K562 (cell line): ENCODE results near the gene HOXB5. TPM values are rescaled to one million over a fixed set of nuclear protein-coding genes. Genes with fewer than 3 reads are reported as not detected.
A peak's percentile ranks its signal among the peaks of the same experiment; 100 is the strongest.

ENCODE experiments used
- BHLHE40 ChIP-seq: IDR thresholded peaks from 2 replicates; pipeline ENCODE4 v1.6.1; 2011; ENCODE audit warnings: low read length, improper control_type of control experiment
- MYC ChIP-seq, 2 experiments: fragments of 250-450 bp in 1 of 2; sonication (Bioruptor Pico) in 1 of 2; IDR thresholded peaks; 2 replicates each; pipeline versions ENCODE4 v1.5.1 to v1.6.1; 2012 to 2021; ENCODE audit warnings: low read depth in 2 of 2, borderline replicate concordance in 1 of 2, improper control_type of control experiment in 1 of 2, low read length in 1 of 2, mild to moderate bottlenecking in 1 of 2, moderate library complexity in 1 of 2
- NFIC ChIP-seq: fragments of 450-650 bp; IDR thresholded peaks from 2 replicates; pipeline ENCODE4 v1.6.1; 2017; ENCODE audit warnings: mild to moderate bottlenecking, inconsistent platforms
- RBM25 ChIP-seq: fragments of 200-400 bp; formaldehyde crosslinking; IDR thresholded peaks from 2 replicates; pipeline ENCODE4 v1.6.1; 2018; ENCODE audit warnings: low read length, low read depth, moderate library complexity; ENCODE audit not compliant: severe bottlenecking
- RERE ChIP-seq: sonication (generic); formaldehyde crosslinking; IDR thresholded peaks from 2 replicates; pipeline ENCODE4 v1.8.0; 2023; ENCODE audit warnings: missing genetic modification reagents, mild to moderate bottlenecking, borderline replicate concordance
- SMARCC2 ChIP-seq: fragments of 450-650 bp; IDR thresholded peaks from 2 replicates; pipeline ENCODE4 v1.6.1; 2017; ENCODE audit warnings: antibody characterized with exemption, moderate library complexity, mild to moderate bottlenecking, low read depth
- TAF15 ChIP-seq: fragments of 200-400 bp; formaldehyde crosslinking; IDR thresholded peaks from 2 replicates; pipeline ENCODE4 v1.6.1; 2017; ENCODE audit warnings: mild to moderate bottlenecking, low read depth, low read length, moderate library complexity
- TCF15 ChIP-seq: fragments of 250-450 bp; sonication (Bioruptor Pico); IDR thresholded peaks from 2 replicates; pipeline ENCODE4 v1.8.0; 2022; ENCODE audit warnings: moderate library complexity, mild to moderate bottlenecking, inconsistent platforms
- TEAD1 ChIP-seq, 2 experiments: fragments of 450-650 bp in 1 of 2; sonication (generic) in 1 of 2; formaldehyde crosslinking; IDR thresholded peaks; 2 replicates each; pipeline versions ENCODE4 v1.4.0 to v1.8.0; 2020 to 2022; ENCODE audit warnings: mild to moderate bottlenecking in 2 of 2, missing genetic modification reagents in 1 of 2
- ZNF408 ChIP-seq: fragments of 250-450 bp; sonication (Bioruptor Pico); IDR thresholded peaks from 2 replicates; pipeline ENCODE4 v1.4.0; 2020; ENCODE audit warnings: low read depth, mild to moderate bottlenecking, moderate library complexity
- polyA plus RNA-seq, 8 experiments: library from polyadenylated mRNA; depleted of rRNA in 4 of 8; stranded (reverse) in 5 of 8; unstranded in 3 of 8; fragments of >200 nt; fragmentation: Nextera tagmentation in 2 of 8; fragmentation: Illumina TruSeq in 1 of 8; extraction: Ambion mirVana in 2 of 8; extraction: Trizol in 1 of 8; gene quantifications; 2 replicates each; pipeline versions ENCODE4 v1.2.1 to v1.2.3, GENCODE V29; 2011 to 2014; ENCODE audit warnings: inconsistent platforms in 1 of 8, missing spikeins in 1 of 8
- total RNA-seq, 7 experiments: library from RNA; depleted of rRNA in 6 of 7; stranded (reverse); fragments of >200 nt in 6 of 7; fragmentation: Illumina TruSeq in 2 of 7; extraction: Trizol in 2 of 7; gene quantifications; 2 replicates each; pipeline versions ENCODE4 v1.2.1 to v1.2.3, GENCODE V29; 2011 to 2021; ENCODE audit warnings: low replicate concordance in 1 of 7
- TF ChIP-seq, protein P1 (sequence below): fragments of 150-350 bp; conservative IDR thresholded peaks from 2 replicates; pipeline ENCODE4 v1.6.1; 2014; ENCODE audit warnings: low read length
- TF ChIP-seq, protein P2 (sequence below), 3 experiments: IDR thresholded peaks in 2 of 3; conservative IDR thresholded peaks in 1 of 3; 2 replicates each; pipeline ENCODE4 v1.5.1; 2011 to 2012; ENCODE audit warnings: low read length in 3 of 3, mild to moderate bottlenecking in 3 of 3, control low read depth in 2 of 3, improper control_type of control experiment in 1 of 3, inconsistent platforms in 1 of 3, low read depth in 1 of 3, mixed read lengths in 1 of 3, moderate library complexity in 1 of 3; ENCODE audit not compliant: insufficient read depth in 2 of 3

The HOXB5 gene
- total and polyA plus RNA-seq, 9 of the 15 experiments (the other 6 are each of a cell fraction or from before 2014, with no cell fraction given) = 0.24 to 2.7 (median 0.65) TPM

GRCh38 chr17:48636177-48637018, 42.8 kb upstream of the HOXB5 start (continued):
- TF ChIP-seq MYC (IDR thresholded peaks at IDR 0.05; ENCODE audit: low read depth, low read length) (0 out of 2 replicates have a peak, but pooled peaks have one; percentile 53), MYC (CRISPR knock-in tag; IDR thresholded peaks at IDR 0.05; ENCODE audit: borderline replicate concordance, low read depth) (no peak), SMARCC2 (peak; percentile 82), RBM25 (no peak), RERE (CRISPR knock-in tag) (no peak), TCF15 (no peak), ZNF408 (no peak), TEAD1 (CRISPR knock-in tag; IDR thresholded peaks at IDR 0.05) (no peak), TAF15 (no peak), BHLHE40 (peak; percentile 56), NFIC (no peak)
- TF ChIP-seq, protein P1, sequence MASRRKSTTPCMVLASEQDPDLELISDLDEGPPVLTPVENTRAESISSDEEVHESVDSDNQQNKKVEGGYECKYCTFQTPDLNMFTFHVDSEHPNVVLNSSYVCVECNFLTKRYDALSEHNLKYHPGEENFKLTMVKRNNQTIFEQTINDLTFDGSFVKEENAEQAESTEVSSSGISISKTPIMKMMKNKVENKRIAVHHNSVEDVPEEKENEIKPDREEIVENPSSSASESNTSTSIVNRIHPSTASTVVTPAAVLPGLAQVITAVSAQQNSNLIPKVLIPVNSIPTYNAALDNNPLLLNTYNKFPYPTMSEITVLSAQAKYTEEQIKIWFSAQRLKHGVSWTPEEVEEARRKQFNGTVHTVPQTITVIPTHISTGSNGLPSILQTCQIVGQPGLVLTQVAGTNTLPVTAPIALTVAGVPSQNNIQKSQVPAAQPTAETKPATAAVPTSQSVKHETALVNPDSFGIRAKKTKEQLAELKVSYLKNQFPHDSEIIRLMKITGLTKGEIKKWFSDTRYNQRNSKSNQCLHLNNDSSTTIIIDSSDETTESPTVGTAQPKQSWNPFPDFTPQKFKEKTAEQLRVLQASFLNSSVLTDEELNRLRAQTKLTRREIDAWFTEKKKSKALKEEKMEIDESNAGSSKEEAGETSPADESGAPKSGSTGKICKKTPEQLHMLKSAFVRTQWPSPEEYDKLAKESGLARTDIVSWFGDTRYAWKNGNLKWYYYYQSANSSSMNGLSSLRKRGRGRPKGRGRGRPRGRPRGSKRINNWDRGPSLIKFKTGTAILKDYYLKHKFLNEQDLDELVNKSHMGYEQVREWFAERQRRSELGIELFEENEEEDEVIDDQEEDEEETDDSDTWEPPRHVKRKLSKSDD = no peak
- TF ChIP-seq, protein P2, sequence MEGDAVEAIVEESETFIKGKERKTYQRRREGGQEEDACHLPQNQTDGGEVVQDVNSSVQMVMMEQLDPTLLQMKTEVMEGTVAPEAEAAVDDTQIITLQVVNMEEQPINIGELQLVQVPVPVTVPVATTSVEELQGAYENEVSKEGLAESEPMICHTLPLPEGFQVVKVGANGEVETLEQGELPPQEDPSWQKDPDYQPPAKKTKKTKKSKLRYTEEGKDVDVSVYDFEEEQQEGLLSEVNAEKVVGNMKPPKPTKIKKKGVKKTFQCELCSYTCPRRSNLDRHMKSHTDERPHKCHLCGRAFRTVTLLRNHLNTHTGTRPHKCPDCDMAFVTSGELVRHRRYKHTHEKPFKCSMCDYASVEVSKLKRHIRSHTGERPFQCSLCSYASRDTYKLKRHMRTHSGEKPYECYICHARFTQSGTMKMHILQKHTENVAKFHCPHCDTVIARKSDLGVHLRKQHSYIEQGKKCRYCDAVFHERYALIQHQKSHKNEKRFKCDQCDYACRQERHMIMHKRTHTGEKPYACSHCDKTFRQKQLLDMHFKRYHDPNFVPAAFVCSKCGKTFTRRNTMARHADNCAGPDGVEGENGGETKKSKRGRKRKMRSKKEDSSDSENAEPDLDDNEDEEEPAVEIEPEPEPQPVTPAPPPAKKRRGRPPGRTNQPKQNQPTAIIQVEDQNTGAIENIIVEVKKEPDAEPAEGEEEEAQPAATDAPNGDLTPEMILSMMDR (IDR thresholded peaks at IDR 0.05 in 2 of 3, conservative IDR thresholded peaks at IDR 0.05 in 1 of 3; ENCODE audit: insufficient read depth in 2 of 3, low read depth in 1 of 3, low read length in 3 of 3) = peak; percentile 82 to 86 (median 84)
